ENCODE data around the gene ESD.

GRCh38 chr13:46739447-46740098 lies 57.4 kb downstream of the ESD start:
- TF ChIP-seq TAF1 (IDR thresholded peaks at IDR 0.05; ENCODE audit: low read depth, low read length), result no peak
- no peak for TF ChIP-seq POLR2A (IDR thresholded peaks at IDR 0.05; ENCODE audit: low read depth, low read length)
